Activated B cell treated with CpG ODN at 0.5 μM for 24 hours (primary cell): Measurements from ENCODE around the gene STX7. TPM values are rescaled to one million over a fixed set of nuclear protein-coding genes. Genes with fewer than 3 reads are reported as not detected.

Experiments
- ATAC-seq: fragments of 200-7000 bp; cut with Tn5 transposase; one replicate; pipeline ENCODE4 v1.10.0; 2021; ENCODE audit warnings: low read depth, mild to moderate bottlenecking, moderate library complexity
- CTCF ChIA-PET: fragments of 350-600 bp; sonication (Branson Sonifier 250); formaldehyde crosslinking; loops from one replicate; lab custom pipeline; 2021; ENCODE audit warnings: antibody characterized with exemption; lab: Charles Lee
- POLR2A ChIA-PET: fragments of 350-600 bp; sonication (Branson Sonifier 250); formaldehyde crosslinking; loops from one replicate; lab custom pipeline; 2021; ENCODE audit warnings: antibody characterized with exemption; lab: Charles Lee
- DNase-seq: peaks from one replicate; pipeline ENCODE4 v3.0.0; 2022
- H3K27ac Mint-ChIP-seq: one replicate; pipeline ENCODE4 v1.8.0; 2020; ENCODE audit warnings: mixed read lengths
- H3K27me3 Mint-ChIP-seq: one replicate; pipeline ENCODE4 v1.8.0; 2021; ENCODE audit warnings: mixed read lengths
- H3K36me3 Mint-ChIP-seq: one replicate; pipeline ENCODE4 v1.8.0; 2021; ENCODE audit warnings: low read depth, mixed read lengths
- H3K4me1 Mint-ChIP-seq: one replicate; pipeline ENCODE4 v1.8.0; 2021; ENCODE audit warnings: mixed read lengths
- H3K4me3 Mint-ChIP-seq: one replicate; pipeline ENCODE4 v1.8.0; 2020; ENCODE audit warnings: mild to moderate bottlenecking, mixed read lengths
- H3K9me3 Mint-ChIP-seq: one replicate; pipeline ENCODE4 v1.8.0; 2020; ENCODE audit warnings: mixed read lengths
- CTCF ChIP-seq: fragments of 200-600 bp; IDR thresholded peaks from one replicate; pipeline ENCODE4 v1.8.0; 2022; ENCODE audit warnings: antibody characterized with exemption, mild to moderate bottlenecking
- intact Hi-C: fragments of 100-400 bp; cut with micrococcal nuclease; formaldehyde crosslinking; loops from one replicate; pipeline ENCODE4 v1.15.1; 2024
- total RNA-seq: library from RNA; stranded (reverse); gene quantifications from 2 replicates; pipeline ENCODE4 v1.2.3, GENCODE V29; 2022

The STX7 gene
- total RNA-seq, 1 donor from 2014 or later, result 138 TPM

- H3K36me3 Mint-ChIP-seq, result no peaks in the 10 kb centered on the region
- ATAC-seq (no peak), DNase-seq (no peak)
- H3K4me1 Mint-ChIP-seq, result peaks cover 8% of the 10 kb centered on the region
- intact Hi-C loops, result no loop called here
- H3K9me3 Mint-ChIP-seq, result no peaks in the 10 kb centered on the region
- H3K27ac Mint-ChIP-seq, result no peak overlapping the region
- no peak for TF ChIP-seq CTCF
- POLR2A ChIA-PET, result interaction anchor here (0.9 kb wide), 1 partner anchor 15 kb away, joined by 6 read pairs; the partner anchor contains the start of gene STX7
- no peak overlapping the region for H3K4me3 Mint-ChIP-seq
- H3K27me3 Mint-ChIP-seq, result no peaks in the 10 kb centered on the region
- CTCF ChIA-PET, result interaction anchor here (0.8 to 1.8 kb wide), 4 partner anchors 10 to 271 kb away, joined by 3 to 4 read pairs (median 4); partner anchors contain the start of gene SLC18B1
These were observed 14.9 kb upstream of the STX7 start for GRCh38 chr6:132527791-132528190.

- Mint-ChIP-seq H3K9me3 (no peaks in the 10 kb centered on the region), H3K4me1 (peaks cover 8% of the 10 kb centered on the region), H3K36me3 (no peaks in the 10 kb centered on the region), H3K4me3 (no peak overlapping the region), H3K27ac (no peak overlapping the region), H3K27me3 (no peaks in the 10 kb centered on the region)
- ChIA-PET POLR2A (interaction anchor here (0.7 kb wide), 1 partner anchor 9 kb away, joined by 4 read pairs; no protein-coding TSS in a partner anchor), CTCF (interaction anchor here (1.0 to 1.3 kb wide), 2 partner anchors 9 to 272 kb away, joined by 3 to 4 read pairs; partner anchors contain the start of gene SLC18B1)
- intact Hi-C loops, result no loop called here
- no peak for TF ChIP-seq CTCF
- DNase-seq, result no peak
- no peak for ATAC-seq
These were observed 13.5 kb upstream of the STX7 start for GRCh38 chr6:132526461-132526860.

- POLR2A ChIA-PET, result no interaction called here
- ATAC-seq (no peak), DNase-seq (no peak)
- intact Hi-C loops, result no loop called here
- H3K4me3 Mint-ChIP-seq, result no peak overlapping the region
- H3K36me3 Mint-ChIP-seq, result no peaks in the 10 kb centered on the region
- CTCF ChIA-PET, result no interaction called here
- H3K4me1 Mint-ChIP-seq, result peaks cover 8% of the 10 kb centered on the region
- H3K9me3 Mint-ChIP-seq, result no peaks in the 10 kb centered on the region
- no peaks in the 10 kb centered on the region for H3K27me3 Mint-ChIP-seq
- no peak for TF ChIP-seq CTCF
- H3K27ac Mint-ChIP-seq, result no peak overlapping the region
These were observed 12.9 kb upstream of the STX7 start for GRCh38 chr6:132525866-132526265.

DNA sequence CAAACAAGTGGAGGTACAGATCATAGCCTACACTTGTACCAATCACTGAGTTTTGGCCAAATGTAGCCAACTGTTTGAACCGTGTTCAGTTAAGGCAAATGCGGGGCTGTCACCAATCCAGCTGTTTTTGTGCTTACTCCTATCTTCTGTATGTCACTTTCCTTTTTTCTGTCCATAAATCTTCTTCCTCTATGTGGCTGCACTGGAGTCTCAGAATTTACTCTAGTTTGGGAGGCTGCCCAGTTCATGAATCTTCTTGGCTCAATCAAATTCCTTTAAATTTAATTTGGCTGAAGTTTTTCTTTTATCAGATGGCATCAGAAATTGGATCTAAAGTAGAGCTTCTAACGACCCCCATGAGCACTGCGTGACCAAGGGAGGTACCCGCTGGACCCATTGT lies 11.7 kb upstream of the STX7 start:
- H3K4me3 Mint-ChIP-seq, result no peak overlapping the region
- TF ChIP-seq CTCF, result no peak
- ChIA-PET CTCF (interaction anchor here (0.6 to 1.0 kb wide), 2 partner anchors 17 to 247 kb away, joined by 3 read pairs; no protein-coding TSS in a partner anchor), POLR2A (interaction anchor here (0.9 kb wide), 2 partner anchors 12 to 290 kb away, joined by 3 read pairs; partner anchors contain the start of genes RPS12 and STX7)
- no peak for DNase-seq
- no peaks in the 10 kb centered on the region for H3K9me3 Mint-ChIP-seq
- ATAC-seq, result no peak
- intact Hi-C loops, result loop anchor here (5.0 kb wide), 1 partner anchor 37 kb away; no protein-coding TSS in a partner anchor
- no peaks in the 10 kb centered on the region for H3K27me3 Mint-ChIP-seq
- no peaks in the 10 kb centered on the region for H3K36me3 Mint-ChIP-seq
- peaks cover 5% of the 10 kb centered on the region for H3K4me1 Mint-ChIP-seq
- no peak overlapping the region for H3K27ac Mint-ChIP-seq

GRCh38 chr6:132520953-132521352 lies 8.0 kb upstream of the STX7 start:
- DNase-seq, result no peak
- H3K27me3 Mint-ChIP-seq, result no peaks in the 10 kb centered on the region
- POLR2A ChIA-PET, result no interaction called here
- intact Hi-C loops, result loop anchor here (5.0 kb wide), 1 partner anchor 34 kb away; no protein-coding TSS in a partner anchor
- H3K9me3 Mint-ChIP-seq, result no peaks in the 10 kb centered on the region
- no peak for TF ChIP-seq CTCF
- no peak overlapping the region for H3K27ac Mint-ChIP-seq
- CTCF ChIA-PET, result interaction anchor here (1.4 to 2.1 kb wide), 2 partner anchors 9 to 37 kb away, joined by 5 to 6 read pairs; no protein-coding TSS in a partner anchor
- ATAC-seq, result no peak
- H3K4me1 Mint-ChIP-seq, result peaks cover 2% of the 10 kb centered on the region
- H3K36me3 Mint-ChIP-seq, result no peaks in the 10 kb centered on the region
- H3K4me3 Mint-ChIP-seq, result no peak overlapping the region
